Measurements from ENCODE around the gene COQ6.
"Not testable (repeated sequence)": the region's sequence is repeated elsewhere in the genome, so short reads cannot be mapped to it uniquely, and the experiment has no call there.

COQ6 gene

GRCh38 chr14:73949752-73950734 lies at the start of gene COQ6, which contains the start of gene FAM161B:
Gene COQ6, plus strand, starts transcription at chr14:73950302. Its CDS starts 31 bp downstream, at chr14:73950333.
Gene FAM161B, minus strand, starts transcription at chr14:73950094. Its CDS starts 68 bp downstream, at chr14:73950026.
- FAIRE-seq, result no peak
- peak; percentile 82 for DNase-seq (ENCODE audit: low spot score)

DNA sequence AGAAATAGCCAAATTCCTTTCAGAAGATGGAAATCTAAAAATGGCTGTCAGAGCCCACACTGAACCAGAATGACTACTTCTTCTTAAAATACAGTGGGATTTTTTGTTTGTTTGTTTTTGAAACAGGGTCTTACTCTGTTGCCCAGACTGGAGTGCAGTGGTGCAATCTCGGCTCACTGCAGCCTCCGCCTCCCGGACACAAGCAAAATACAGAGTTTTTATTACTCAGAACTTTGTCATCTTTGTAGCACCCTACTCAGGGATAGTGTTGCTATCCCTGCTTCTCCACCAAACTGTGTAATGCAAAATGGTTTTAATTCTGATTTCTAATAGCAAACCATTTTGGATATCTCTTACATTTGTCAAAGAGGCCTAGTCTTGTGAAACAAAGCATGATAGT lies 47.1 kb upstream of the COQ6 start:
- FAIRE-seq, result no peak
- DNase-seq (ENCODE audit: low spot score), result no peak

DNA sequence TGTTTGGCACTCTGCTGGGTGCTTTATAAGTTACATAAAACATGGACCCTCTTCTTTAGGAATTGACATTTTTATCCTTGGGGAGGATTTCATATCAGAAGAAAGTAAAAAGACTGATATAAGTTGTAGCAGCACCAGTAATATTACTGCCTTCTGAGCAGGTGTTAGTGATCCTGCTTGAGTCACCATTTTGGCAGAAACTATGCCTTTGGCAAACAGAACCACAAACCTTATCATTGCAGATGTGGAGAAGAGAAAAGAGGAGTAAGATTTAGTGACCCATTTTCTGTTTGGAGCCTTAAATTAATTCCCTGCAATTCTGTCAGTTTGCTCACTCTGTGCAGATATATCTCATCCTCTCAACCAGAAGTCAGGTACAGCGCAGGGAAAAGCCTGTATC lies 40.4 kb upstream of the COQ6 start:
- DNase-seq (ENCODE audit: low spot score) (no peak), FAIRE-seq (no peak)

GRCh38 chr14:73913256-73913655 lies 36.8 kb upstream of the COQ6 start:
- no peak for FAIRE-seq

GRCh38 chr14:73916324-73916723 lies 33.8 kb upstream of the COQ6 start:
- DNase-seq (ENCODE audit: low spot score) (no peak), FAIRE-seq (no peak)

More at GRCh38 chr14:73913256-73913655, 36.8 kb upstream of the COQ6 start:
- no peak for DNase-seq (ENCODE audit: low spot score)

GRCh38 chr14:73919457-73919856 lies 30.6 kb upstream of the COQ6 start:
- not testable (repeated sequence) for FAIRE-seq; DNase-seq (ENCODE audit: low spot score)

DNA sequence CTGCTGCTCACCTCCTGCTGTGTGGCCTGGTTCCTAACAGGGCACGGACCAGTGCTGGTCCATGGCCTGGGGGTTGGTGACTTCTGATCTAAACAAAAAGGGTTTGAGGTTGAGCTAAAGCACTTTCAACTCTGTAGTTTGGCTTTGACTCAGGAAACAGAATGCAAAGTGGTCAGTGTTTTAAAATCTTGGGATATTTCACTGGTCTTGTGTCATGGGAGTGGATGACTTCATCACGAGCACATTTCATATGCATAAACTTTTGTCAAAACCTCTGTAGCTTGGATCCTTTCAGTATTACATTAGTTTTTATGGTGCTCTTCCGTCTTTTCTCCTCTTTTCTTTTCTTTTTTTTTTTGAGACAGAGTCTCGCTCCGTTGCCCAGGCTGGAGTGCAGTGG lies 25.8 kb upstream of the COQ6 start:
- no peak for DNase-seq (ENCODE audit: low spot score)
- no peak for FAIRE-seq

DNA sequence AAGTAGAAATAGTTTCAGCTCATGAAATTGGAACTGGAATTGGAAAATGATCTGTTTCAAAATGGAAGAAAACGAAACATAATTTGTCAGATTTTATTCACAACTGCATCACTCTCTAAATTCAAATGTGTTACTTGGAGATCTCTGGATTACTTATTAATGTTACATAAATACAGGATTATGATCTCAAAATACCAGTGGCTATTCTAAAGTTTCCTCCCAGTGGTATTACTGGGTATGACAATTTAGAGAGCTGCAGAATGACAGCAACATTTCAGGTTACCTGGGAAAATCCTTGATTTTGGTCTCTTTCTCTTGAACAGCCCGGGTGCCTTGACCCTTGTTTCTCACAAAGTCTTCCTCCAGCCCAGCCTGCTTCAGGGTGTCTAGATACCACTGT lies 14.4 kb upstream of the COQ6 start:
- peak; percentile 7 for DNase-seq (ENCODE audit: low spot score)
- no peak for FAIRE-seq

GRCh38 chr14:73936548-73936947 lies 13.6 kb upstream of the COQ6 start:
- FAIRE-seq, result no peak

DNA sequence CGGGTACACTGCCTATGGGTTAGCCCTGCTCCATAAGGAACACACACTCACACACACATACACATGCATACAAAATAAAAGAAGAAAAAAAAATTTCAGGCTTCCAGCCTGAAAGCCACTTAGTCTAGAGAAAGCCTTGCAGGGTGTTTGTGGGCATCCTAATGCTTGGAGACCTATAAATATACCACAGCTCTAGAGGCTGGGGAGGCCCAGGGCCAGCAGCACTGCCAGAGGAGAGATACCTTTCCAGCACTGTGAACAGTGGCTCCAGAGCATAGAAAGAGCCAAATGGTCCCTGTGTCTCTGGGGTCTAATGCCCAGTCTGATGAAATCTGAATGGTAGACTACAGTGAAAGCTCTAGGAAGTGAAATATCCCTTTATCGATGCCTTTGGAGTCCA lies 13.1 kb upstream of the COQ6 start:
- no peak for FAIRE-seq
- no peak for DNase-seq (ENCODE audit: low spot score)

More at GRCh38 chr14:73936548-73936947, 13.6 kb upstream of the COQ6 start:
- DNase-seq (ENCODE audit: low spot score), result no peak

DNA sequence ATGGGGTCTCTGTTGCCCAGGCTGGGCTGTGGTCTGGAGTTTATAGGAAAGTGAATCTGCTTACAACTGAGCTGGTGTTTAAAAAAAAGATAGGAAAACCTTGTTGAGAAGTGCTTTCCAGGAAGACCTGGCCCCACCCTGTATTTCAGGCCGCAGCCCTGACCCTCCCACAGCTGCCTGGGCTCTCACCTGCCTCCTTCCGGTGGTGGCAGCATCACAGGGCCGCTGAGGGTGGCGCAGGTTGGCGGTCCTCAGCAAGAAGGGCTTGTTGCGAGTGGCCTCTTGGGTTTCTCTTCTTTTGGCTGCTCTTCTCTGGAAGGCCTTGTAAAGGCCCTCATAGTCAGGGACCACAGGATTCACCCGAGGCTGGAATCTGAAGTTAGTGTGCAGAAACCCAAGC lies 7.9 kb upstream of the COQ6 start:
- DNase-seq (ENCODE audit: low spot score) (no peak), FAIRE-seq (no peak)

DNA sequence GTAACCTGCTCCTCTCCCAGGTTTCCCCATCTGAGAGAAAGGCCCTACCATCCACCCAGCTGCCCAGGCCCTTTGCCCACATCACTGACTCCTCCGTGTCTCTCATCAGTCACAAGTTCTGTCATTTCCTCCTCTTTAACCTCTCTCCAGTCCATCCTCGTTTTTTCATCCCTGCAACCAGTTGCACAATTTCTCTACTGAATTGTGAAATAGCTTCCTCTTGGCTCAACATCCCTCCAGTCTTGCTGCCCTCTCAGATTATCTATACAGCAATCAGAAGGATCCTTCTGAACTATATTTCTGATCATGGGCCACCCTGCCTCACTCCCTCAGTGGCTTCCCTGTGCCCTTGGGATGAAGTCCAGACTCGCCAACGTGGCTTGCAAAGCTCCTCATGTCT lies 7.0 kb upstream of the COQ6 start:
- DNase-seq (ENCODE audit: low spot score), result peak; percentile 17

DNA sequence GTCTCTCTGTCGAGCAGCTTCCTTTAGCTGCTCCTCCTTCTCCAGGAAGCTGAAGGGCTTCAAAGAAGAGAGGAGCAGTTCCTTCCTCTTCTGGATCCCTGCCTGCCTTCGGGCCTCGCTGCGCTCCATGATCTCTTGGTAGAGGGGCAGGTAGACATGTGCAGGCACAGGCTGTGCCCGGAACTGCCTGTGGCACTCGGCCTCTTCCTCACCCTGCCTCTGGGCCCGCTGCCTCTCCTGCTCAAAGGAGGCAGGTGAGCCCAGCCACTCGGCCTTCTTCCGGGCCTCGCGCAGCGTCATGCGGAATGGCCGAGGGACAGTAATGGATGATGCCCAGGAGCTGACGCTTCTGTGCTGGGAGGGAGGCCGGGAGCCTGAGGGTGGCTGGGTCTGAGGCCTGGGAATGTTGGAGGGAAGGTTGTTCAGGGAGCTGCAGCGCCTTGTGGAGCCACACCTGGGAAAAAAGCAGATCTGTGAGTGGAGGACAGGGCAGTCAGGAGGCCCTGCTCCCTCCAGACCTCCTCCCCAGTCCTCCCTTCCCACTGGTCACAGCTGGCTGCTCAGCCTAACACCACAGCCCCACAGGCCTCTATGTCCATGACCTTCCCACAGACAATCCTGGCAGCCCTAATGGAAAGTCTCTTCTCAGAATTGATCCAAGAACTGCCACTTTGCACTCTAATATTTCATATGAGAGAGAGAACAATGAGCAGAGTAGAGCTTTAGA lies 5.5 kb upstream of the COQ6 start:
- no peak for DNase-seq (ENCODE audit: low spot score)
- FAIRE-seq, result no peak

More for the DNA sequence above, 7.0 kb upstream of the COQ6 start:
- no peak for FAIRE-seq

DNA sequence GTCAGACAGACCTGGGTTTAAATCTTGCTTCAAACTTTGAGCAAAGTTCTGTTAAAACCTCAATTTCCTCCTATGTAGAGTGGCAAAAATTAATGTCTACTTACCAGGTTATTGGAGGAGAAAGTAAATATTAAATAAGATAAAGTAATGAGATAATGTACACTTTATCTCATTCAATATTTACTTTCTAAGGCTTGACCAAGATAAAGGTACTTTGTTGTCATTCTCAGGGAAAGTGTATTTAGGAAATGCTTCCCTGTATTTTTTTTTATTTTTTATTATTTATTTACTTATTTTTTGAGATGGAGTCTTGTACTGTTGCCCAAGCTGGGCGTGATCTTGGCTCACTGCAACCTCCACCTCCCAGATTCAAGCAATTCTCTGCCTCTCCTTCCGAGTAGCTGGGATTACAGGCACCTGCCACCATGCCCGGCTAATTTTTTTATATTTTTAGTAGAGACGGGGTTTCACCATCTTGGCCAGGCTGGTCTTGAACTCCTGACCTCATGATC lies 4.9 kb upstream of the COQ6 start:
- FAIRE-seq, result no peak
- DNase-seq (ENCODE audit: low spot score), result no peak

DNA sequence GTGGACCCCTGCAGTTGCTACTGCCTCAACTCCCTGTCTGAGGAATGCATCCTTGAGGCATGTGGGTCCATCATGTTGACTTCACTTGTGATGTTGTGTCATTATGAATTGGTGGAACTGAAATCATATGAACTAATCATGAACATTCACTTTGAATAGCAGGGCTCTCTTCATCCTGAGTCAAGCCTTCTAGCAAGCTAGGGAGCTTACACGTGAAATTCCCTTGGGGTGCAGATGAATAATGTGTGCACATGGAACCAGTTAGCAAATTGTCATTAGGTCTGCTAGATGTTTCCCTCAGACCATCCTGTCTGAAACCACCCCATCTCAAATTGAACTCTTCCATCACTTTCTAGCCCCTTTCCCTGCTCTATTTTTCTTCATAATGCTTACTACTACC lies 3.6 kb downstream of the COQ6 start:
- DNase-seq (ENCODE audit: low spot score) (no peak), FAIRE-seq (no peak)

DNA sequence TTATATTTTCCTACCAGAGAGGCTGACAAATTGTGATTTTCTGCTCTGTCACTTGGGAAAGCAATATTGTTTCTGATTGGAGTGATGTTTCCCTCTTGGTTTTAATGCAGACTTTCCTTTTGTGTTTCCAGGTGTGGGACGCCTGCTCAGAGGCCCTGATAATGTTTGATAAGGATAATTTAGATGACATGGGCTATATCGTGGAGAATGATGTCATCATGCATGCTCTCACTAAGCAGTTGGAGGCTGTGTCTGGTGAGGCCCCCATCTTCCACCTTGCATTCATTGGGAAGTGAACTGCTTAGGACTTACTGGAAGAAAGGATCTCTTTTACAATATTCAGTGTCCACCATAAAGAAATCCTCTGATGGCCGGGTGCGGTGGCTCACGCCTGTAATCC lies 5.6 kb downstream of the COQ6 start:
- no peak for FAIRE-seq
- DNase-seq (ENCODE audit: low spot score), result no peak

GRCh38 chr14:73958591-73958990 lies 8.5 kb downstream of the COQ6 start:
- DNase-seq (ENCODE audit: low spot score) (no peak), FAIRE-seq (no peak)

- DNase-seq (ENCODE audit: low spot score) (no peak), FAIRE-seq (no peak)
Measured at GRCh38 chr14:73961192-73961591, 11.1 kb downstream of the COQ6 start.

DNA sequence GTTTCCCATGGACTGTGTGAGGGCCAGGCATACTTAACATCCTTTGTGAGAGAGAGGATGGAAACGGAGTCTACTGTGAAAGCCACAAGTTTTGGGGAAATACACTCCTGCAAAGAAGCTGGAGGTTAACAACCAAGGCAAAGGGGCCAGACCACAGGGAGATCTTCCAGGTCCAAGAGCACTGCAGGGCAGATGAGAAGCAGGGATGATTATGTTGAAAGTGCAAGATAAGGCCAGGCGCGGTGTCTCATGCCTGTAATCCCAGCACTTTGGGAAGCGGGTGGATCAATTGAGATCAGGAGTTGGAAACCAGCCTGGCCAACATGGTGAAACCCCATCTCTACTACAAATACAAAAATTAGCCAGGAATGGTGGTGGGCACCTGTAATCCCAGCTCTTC lies 15.1 kb downstream of the COQ6 start:
- no peak for FAIRE-seq
- no peak for DNase-seq (ENCODE audit: low spot score)

DNA sequence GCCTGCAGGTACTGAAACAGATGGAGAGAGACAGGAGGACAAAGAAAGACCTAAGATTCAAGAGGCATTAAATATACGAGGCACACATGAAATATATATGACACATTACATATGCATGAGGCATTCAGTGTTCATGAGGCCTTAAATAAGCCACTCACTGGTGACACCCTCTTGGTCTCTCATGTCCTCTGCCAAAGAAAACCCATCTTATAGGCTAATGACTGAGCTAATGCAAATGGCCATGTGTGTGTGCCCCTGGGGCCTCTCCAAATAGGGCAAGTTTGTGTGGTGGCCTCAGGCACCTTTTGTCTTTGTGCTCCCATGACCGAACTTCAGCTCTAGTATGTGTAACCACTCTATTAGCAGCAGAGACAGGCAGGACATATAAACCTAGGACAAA lies 18.8 kb downstream of the COQ6 start:
- DNase-seq (ENCODE audit: low spot score) (no peak), FAIRE-seq (no peak)

DNA sequence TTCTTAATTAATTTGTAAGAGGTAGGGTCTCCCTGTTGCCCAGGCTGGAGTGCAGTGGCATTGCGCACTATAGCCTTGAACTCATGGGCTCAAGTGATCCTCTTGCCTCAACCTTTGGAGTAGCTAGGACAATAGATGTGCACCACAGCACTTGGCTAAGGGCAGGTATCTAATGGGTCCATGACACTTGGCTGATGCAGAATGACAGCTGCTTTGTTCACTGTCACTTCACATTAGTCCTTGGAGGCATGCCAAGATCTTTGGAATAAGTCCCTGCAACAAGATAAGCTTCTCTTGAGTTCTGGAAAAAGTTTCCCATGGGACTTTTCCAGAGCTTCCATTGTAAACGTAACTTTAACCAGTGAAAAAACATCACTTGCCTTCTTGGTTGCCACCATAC lies 23.4 kb downstream of the COQ6 start:
- FAIRE-seq (no peak), DNase-seq (ENCODE audit: low spot score) (no peak)

- no peak for DNase-seq (ENCODE audit: low spot score)
- no peak for FAIRE-seq
Measured at GRCh38 chr14:73976125-73976524, 26.0 kb downstream of the COQ6 start.
